Endothelial cell of umbilical vein (primary cell): ENCODE measurements around the gene BRPF1. TPM values are rescaled to one million over a fixed set of nuclear protein-coding genes. Genes with fewer than 3 reads are reported as not detected.

Experiments
- BruUV-seq: library from RNA; stranded (reverse); fragments of 400-500 nt; replicated peaks from 2 replicates; lab custom pipeline; 2021; lab: Mats Ljungman, UMichigan
- CTCF ChIA-PET: fragments of 300-600, 350-600 bp; sonication (Branson Sonifier 250); formaldehyde crosslinking; loops from one replicate; lab custom pipeline; 2021; ENCODE audit warnings: antibody characterized with exemption, inconsistent platforms; lab: Charles Lee
- POLR2A ChIA-PET: fragments of 300-600, 350-600 bp; sonication (Branson Sonifier 250); formaldehyde crosslinking; loops from one replicate; lab custom pipeline; 2021; ENCODE audit warnings: antibody characterized with exemption, inconsistent platforms; lab: Charles Lee
- DNase-seq: peaks from one replicate; pipeline ENCODE4 v3.0.0-alpha.2; 2011; ENCODE audit warnings: low read depth, low spot score
- FAIRE-seq: peaks from 2 replicates; lab custom pipeline; 2011; peaks lifted over from hg19 to GRCh38; lab: Jason Lieb, UNC
- H2AFZ ChIP-seq: 2 replicates; pipeline ENCODE4 v1.6.0; 2012; ENCODE audit warnings: low read depth, low read length, control low read depth, inconsistent platforms
- H3K27ac ChIP-seq: 2 replicates; pipeline ENCODE4 v1.5.1; 2011; ENCODE audit warnings: low read depth, mild to moderate bottlenecking, control low read depth, low read length, moderate library complexity; ENCODE audit not compliant: insufficient read depth
- H3K27me3 ChIP-seq, 2 experiments: 2 replicates each; pipeline versions ENCODE4 v1.6.0 to v1.6.1; 2011; ENCODE audit warnings: low read length in 2 of 2, mixed read lengths in 1 of 2; ENCODE audit not compliant: control insufficient read depth in 2 of 2, insufficient read depth in 2 of 2
- H3K36me3 ChIP-seq, 2 experiments: 2 replicates in 1 of 2; 3 replicates in 1 of 2; pipeline ENCODE4 v1.5.1; 2011; ENCODE audit warnings: low read length in 2 of 2, mild to moderate bottlenecking in 1 of 2, moderate library complexity in 1 of 2; ENCODE audit not compliant: control insufficient read depth in 2 of 2, insufficient read depth in 2 of 2; ENCODE audit errors: extremely low read depth in 1 of 2
- H3K4me1 ChIP-seq: 3 replicates; pipeline ENCODE4 v1.5.1; 2011; ENCODE audit warnings: mild to moderate bottlenecking, low read length; ENCODE audit not compliant: control insufficient read depth, insufficient read depth; ENCODE audit errors: extremely low read depth
- H3K4me2 ChIP-seq: 2 replicates; pipeline ENCODE4 v1.6.1; 2011; ENCODE audit warnings: low read length, control low read depth, mixed read lengths; ENCODE audit not compliant: insufficient read depth
- H3K4me3 ChIP-seq, 3 experiments: fragments of 200-600 bp in 1 of 3; sonication (generic), shearing (Covaris generic) in 1 of 3; replicated peaks in 1 of 3; 2 replicates each; pipeline ENCODE4 v1.5.1; 2011 to 2016; ENCODE audit warnings: control low read depth in 3 of 3, low read length in 3 of 3, mild to moderate bottlenecking in 2 of 3, inconsistent platforms in 1 of 3, low read depth in 1 of 3, moderate library complexity in 1 of 3; ENCODE audit not compliant: insufficient read depth in 1 of 3
- H3K79me2 ChIP-seq: 2 replicates; pipeline ENCODE4 v1.6.0; 2012; ENCODE audit warnings: low read length, inconsistent platforms; ENCODE audit not compliant: control insufficient read depth, insufficient read depth
- H3K9ac ChIP-seq: replicated peaks from 2 replicates; pipeline ENCODE3; 2011; ENCODE audit warnings: low read length, control low read depth; ENCODE audit not compliant: insufficient read depth; ENCODE audit errors: extremely low read depth
- H3K9me1 ChIP-seq: replicated peaks from 3 replicates; pipeline ENCODE4 v1.6.0; 2011; ENCODE audit warnings: mild to moderate bottlenecking, low read length; ENCODE audit not compliant: control insufficient read depth, insufficient read depth; ENCODE audit errors: extremely low read depth
- H3K9me3 ChIP-seq: replicated peaks from 2 replicates; pipeline ENCODE4 v1.5.1; 2012; ENCODE audit warnings: low read length, inconsistent platforms; ENCODE audit not compliant: control insufficient read depth, insufficient read depth
- H4K20me1 ChIP-seq: replicated peaks from 2 replicates; pipeline ENCODE3; 2011; ENCODE audit warnings: mild to moderate bottlenecking, low read length; ENCODE audit not compliant: control insufficient read depth, insufficient read depth; ENCODE audit errors: extremely low read depth
- CTCF ChIP-seq, 2 donors: IDR thresholded peaks; 1 replicate in 1 of 2; 2 replicates in 1 of 2; pipeline ENCODE4 v1.5.1; 2011; ENCODE audit warnings: low read length in 2 of 2, mild to moderate bottlenecking in 2 of 2, moderate library complexity in 2 of 2, control low read depth in 1 of 2, inconsistent platforms in 1 of 2, low read depth in 1 of 2; ENCODE audit not compliant: insufficient read depth in 1 of 2; ENCODE audit errors: extremely low read depth in 1 of 2
- JUN ChIP-seq: IDR thresholded peaks from 2 replicates; pipeline ENCODE4 v1.6.1; 2011; ENCODE audit warnings: borderline replicate concordance, low read depth; ENCODE audit not compliant: insufficient read length, insufficient read depth
- MAX ChIP-seq: IDR thresholded peaks from 2 replicates; pipeline ENCODE4 v1.6.1; 2011; ENCODE audit not compliant: insufficient read depth, insufficient read length
- MYC ChIP-seq: IDR thresholded peaks from one replicate; pipeline ENCODE4 v1.6.1; 2011; ENCODE audit warnings: mild to moderate bottlenecking, low read depth, low read length
- POLR2A ChIP-seq: IDR thresholded peaks from 2 replicates; pipeline ENCODE4 v1.6.1; 2012; ENCODE audit warnings: low read depth, mild to moderate bottlenecking, control low read depth, low read length
- POLR2AphosphoS5 ChIP-seq: IDR thresholded peaks from 2 replicates; pipeline ENCODE4 v1.6.1; 2012; ENCODE audit warnings: low read depth, mild to moderate bottlenecking, control low read depth, low read length, moderate library complexity; ENCODE audit not compliant: insufficient read depth
- dilution Hi-C: fragments of 300-500 bp; cut with MboI; formaldehyde crosslinking; loops from one replicate; pipeline ENCODE4 v1.15.0; 2019; ENCODE audit warnings: low sequenced_read_pairs; ENCODE audit not compliant: extremely low pct_ligation_motif_present
- intact Hi-C: fragments of 100-400 bp; cut with micrococcal nuclease; formaldehyde crosslinking; loops from one replicate; pipeline ENCODE4 v1.10.0; 2022
- polyA plus RNA-seq, 4 experiments: library from polyadenylated mRNA; depleted of rRNA in 3 of 4; stranded (reverse) in 3 of 4; unstranded in 1 of 4; fragments of >200 nt; gene quantifications; 2 replicates each; pipeline versions ENCODE4 v1.2.1 to v1.2.3, GENCODE V29; 2011 to 2012; ENCODE audit warnings: missing spikeins in 1 of 4
- total RNA-seq: library from RNA; stranded (reverse); gene quantifications from 2 replicates; pipeline ENCODE4 v1.2.3, GENCODE V29; 2021

The BRPF1 gene
- total and polyA plus RNA-seq, 2 donors (not counting 3 experiments of a cell fraction or from before 2014, with no cell fraction given), result 12.5 to 26.2 TPM

GRCh38 chr3:9682096-9682495 lies 49.4 kb upstream of the BRPF1 start:
- Histone ChIP-seq H3K4me2 (no peak overlapping the region), H2AFZ (no peak overlapping the region), H3K36me3 (peaks cover 4 to 61% of the 10 kb centered on the region in 2 experiments), H3K9me3 (no peaks in the 10 kb centered on the region), H3K4me1 (peaks cover 1% of the 10 kb centered on the region), H3K27ac (no peak overlapping the region), H4K20me1 (no peaks in the 10 kb centered on the region), H3K9ac (no peak overlapping the region), H3K27me3 (no peaks in the 10 kb centered on the region), H3K79me2 (no peaks in the 10 kb centered on the region), H3K4me3 (no peak overlapping the region), H3K9me1 (no peaks in the 10 kb centered on the region)
- FAIRE-seq, result no peak
- dilution Hi-C loops (no loop called here), intact Hi-C loops (no loop called here)
- no peak for DNase-seq
- ChIA-PET POLR2A (no interaction called here), CTCF (no interaction called here)
- BruUV-seq, result no TSS peak
- TF ChIP-seq POLR2AphosphoS5 (no peak), CTCF (IDR thresholded peaks at IDR 0.05; ENCODE audit: extremely low read depth in 1 of 2, insufficient read depth in 1 of 2, low read depth in 1 of 2, low read length in 2 of 2) (no peak), POLR2A (no peak), JUN (no peak), MAX (no peak)

- intact Hi-C loops (no loop called here), dilution Hi-C loops (no loop called here)
- Histone ChIP-seq H4K20me1 (no peaks in the 10 kb centered on the region), H3K9me1 (no peaks in the 10 kb centered on the region), H3K79me2 (no peaks in the 10 kb centered on the region), H2AFZ (no peak overlapping the region), H3K4me3 (no peak overlapping the region), H3K4me2 (no peak overlapping the region), H3K4me1 (no peaks in the 10 kb centered on the region), H3K36me3 (peaks cover 0 to 67% of the 10 kb centered on the region in 2 experiments), H3K27me3 (no peaks in the 10 kb centered on the region), H3K9me3 (no peaks in the 10 kb centered on the region), H3K27ac (no peak overlapping the region), H3K9ac (no peak overlapping the region)
- no TSS peak for BruUV-seq
- ChIA-PET POLR2A (no interaction called here), CTCF (no interaction called here)
- DNase-seq, result no peak
- TF ChIP-seq POLR2AphosphoS5 (no peak), JUN (no peak), MYC (no peak), POLR2A (no peak)
- FAIRE-seq, result no peak
These were observed 48.1 kb upstream of the BRPF1 start for GRCh38 chr3:9683426-9683825.
